ENCODE results near the gene SSBP4. TPM values are rescaled to one million over a fixed set of nuclear protein-coding genes. Genes with fewer than 3 reads are reported as not detected.
"Not testable (repeated sequence)": the region's sequence is repeated elsewhere in the genome, so short reads cannot be mapped to it uniquely, and the experiment has no call there.

Gene SSBP4
- total RNA-seq, 1 donor from 2014 or later = 233 TPM

DNA sequence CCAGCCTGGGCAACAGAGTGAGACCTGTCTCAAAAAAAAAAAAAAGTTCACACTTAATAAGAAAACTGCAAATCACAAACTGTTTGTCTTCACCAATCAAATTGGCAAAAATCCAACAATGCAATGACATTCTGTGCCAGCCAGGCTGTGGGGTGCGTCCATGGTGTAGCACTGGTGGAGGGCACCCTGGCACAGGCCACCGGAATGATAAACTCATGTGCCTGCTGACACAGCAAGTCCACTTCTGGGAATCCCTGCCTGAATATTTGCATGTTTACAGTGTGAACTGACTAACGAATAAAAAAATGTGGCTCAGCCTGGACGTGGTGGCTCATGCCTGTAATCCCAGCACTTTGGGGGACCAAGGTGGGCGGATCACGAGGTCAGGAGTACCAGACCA is 20.2 kb upstream of the SSBP4 start:
- DNase-seq (ENCODE audit: low spot score in 2 of 2) = no peak
- no peak overlapping the region for H3K27ac ChIP-seq
- H3K27me3 ChIP-seq = peaks cover 4% of the 10 kb centered on the region
- H3K36me3 ChIP-seq = no peaks in the 10 kb centered on the region
- H3K4me3 ChIP-seq = no peak overlapping the region
- intact Hi-C loops (cut with DNase I) = no loop called here
- TF ChIP-seq, protein P1, sequence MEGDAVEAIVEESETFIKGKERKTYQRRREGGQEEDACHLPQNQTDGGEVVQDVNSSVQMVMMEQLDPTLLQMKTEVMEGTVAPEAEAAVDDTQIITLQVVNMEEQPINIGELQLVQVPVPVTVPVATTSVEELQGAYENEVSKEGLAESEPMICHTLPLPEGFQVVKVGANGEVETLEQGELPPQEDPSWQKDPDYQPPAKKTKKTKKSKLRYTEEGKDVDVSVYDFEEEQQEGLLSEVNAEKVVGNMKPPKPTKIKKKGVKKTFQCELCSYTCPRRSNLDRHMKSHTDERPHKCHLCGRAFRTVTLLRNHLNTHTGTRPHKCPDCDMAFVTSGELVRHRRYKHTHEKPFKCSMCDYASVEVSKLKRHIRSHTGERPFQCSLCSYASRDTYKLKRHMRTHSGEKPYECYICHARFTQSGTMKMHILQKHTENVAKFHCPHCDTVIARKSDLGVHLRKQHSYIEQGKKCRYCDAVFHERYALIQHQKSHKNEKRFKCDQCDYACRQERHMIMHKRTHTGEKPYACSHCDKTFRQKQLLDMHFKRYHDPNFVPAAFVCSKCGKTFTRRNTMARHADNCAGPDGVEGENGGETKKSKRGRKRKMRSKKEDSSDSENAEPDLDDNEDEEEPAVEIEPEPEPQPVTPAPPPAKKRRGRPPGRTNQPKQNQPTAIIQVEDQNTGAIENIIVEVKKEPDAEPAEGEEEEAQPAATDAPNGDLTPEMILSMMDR (IDR thresholded peaks at IDR 0.05) = no peak
- H3K4me1 ChIP-seq = no peaks in the 10 kb centered on the region
- no peaks in the 10 kb centered on the region for H3K9me3 ChIP-seq

DNA sequence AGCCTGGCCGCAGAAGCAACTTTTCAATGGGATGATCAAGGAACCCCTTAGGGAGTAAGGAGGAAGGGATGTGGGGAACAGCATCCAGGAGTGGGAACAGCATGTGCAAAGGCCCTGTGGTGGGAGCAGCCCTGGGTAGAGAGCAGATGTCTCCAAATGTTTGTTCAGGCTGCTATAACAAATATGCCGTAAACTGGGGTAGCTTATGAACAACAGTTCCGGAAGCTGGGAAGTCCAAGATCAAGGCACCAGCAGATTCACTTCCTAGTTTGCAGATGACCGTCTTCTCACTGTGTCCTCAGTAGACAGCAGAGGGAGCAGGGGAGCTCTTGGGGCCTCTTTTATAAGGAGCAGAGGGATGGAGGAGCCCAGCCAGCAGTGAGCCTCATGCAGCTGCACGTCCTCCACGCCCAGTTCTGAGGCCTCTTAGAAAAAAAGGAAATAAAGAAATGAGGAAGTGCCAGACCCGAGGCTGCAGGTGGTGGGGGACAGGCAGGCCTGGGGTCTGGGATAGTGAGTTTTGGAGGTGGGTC is 17.6 kb upstream of the SSBP4 start:
- H3K27me3 ChIP-seq = peaks cover 4% of the 10 kb centered on the region
- H3K4me3 ChIP-seq = no peak overlapping the region
- peak in 1 of 2 donors; percentile 80 for DNase-seq (ENCODE audit: low spot score in 2 of 2)
- H3K9me3 ChIP-seq = no peaks in the 10 kb centered on the region
- H3K27ac ChIP-seq = no peak overlapping the region
- no peaks in the 10 kb centered on the region for H3K36me3 ChIP-seq
- TF ChIP-seq, protein P1 (IDR thresholded peaks at IDR 0.05) = no peak
- intact Hi-C loops (cut with DNase I) = loop anchor here (5.0 kb wide), 1 partner anchor 139 kb away; no protein-coding TSS in a partner anchor
- no peaks in the 10 kb centered on the region for H3K4me1 ChIP-seq

DNA sequence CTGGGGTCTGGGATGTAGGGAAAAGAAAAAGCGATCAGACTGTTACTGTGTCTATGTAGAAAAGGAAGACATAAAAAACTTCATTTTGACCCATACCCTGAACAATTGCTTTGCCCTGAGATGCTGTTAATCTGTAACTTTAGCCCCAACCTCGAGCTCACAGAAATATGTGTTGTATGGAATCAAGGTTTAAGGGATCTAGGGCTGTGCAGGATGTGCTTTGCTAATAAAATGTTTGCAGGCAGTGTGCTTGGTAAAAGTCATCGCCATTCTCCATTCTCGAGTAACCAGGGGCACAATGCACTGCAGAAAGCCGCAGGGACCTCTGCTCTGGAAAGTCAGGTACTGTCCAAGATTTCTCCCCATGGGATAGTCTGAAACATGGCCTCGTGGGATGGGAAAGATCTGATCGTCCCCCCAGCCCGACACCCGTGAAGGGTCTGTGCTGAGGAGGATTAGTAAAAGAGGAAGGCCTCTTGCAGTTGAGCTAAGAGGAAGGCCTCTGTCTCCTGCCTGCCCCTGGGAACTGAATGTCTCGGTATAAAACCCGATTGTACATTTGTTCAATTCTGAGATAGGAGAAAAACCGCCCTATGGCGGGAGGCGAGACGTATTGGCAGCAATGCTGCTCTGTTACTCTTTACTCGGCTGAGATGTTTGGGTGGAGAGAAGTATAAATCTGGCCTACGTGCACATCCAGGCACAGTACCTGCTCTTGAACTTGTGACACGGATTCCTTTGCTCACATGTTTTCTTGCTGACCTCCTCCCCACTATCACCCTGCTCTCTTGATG is 16.5 kb upstream of the SSBP4 start:
- H3K27me3 ChIP-seq; H3K4me3 ChIP-seq; H3K9me3 ChIP-seq; H3K4me1 ChIP-seq; H3K36me3 ChIP-seq; H3K27ac ChIP-seq; DNase-seq (ENCODE audit: low spot score in 2 of 2): not testable (repeated sequence)
- intact Hi-C loops (cut with DNase I) = loop anchor here (5.0 kb wide), 1 partner anchor 140 kb away; no protein-coding TSS in a partner anchor

DNA sequence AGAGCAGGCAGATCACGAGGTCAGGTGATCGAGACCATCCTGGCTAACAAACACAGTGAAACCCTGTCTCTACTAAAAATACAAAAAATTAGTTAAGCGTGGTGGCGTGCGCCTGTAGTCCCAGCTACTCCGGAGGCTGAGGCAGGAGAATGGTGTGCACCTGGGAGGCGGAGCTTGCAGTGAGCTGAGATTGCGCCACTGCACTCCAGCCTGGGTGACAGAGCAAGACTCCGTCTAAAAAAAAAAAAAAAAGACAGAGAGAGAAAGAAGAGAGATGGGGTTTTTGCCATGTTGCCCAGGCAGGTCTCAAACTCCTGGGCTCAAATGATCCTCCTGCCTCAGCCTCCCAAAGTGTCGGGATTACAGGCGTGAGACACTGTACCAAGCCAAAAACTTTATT is 13.4 kb upstream of the SSBP4 start:
- H3K4me1 ChIP-seq; H3K27ac ChIP-seq; H3K27me3 ChIP-seq; intact Hi-C loops (cut with DNase I); H3K9me3 ChIP-seq; H3K4me3 ChIP-seq; DNase-seq (ENCODE audit: low spot score in 2 of 2); H3K36me3 ChIP-seq: not testable (repeated sequence)

DNA sequence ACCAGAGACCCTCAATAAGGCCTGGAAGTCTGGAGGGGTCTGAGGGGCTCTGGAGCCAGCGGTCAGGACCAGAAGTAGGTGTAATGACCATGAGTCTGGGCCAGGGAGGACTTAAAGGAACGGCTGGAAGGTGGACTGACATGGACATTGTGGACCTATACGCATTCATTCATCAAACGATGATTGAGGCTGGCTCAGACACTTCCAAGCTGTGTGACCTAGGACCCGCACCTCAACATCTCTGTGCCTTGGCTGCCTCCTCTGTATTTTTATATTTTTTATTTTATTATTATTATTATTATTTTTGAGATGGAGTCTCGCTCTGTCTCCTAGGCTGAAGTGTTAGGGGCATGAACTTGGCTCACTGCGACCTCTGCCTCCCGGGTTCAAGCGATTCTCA is 12.4 kb upstream of the SSBP4 start:
- intact Hi-C loops (cut with DNase I) = no loop called here
- no peaks in the 10 kb centered on the region for H3K4me1 ChIP-seq
- TF ChIP-seq, protein P1 (IDR thresholded peaks at IDR 0.05) = no peak
- H3K4me3 ChIP-seq = no peak overlapping the region
- no peaks in the 10 kb centered on the region for H3K9me3 ChIP-seq
- DNase-seq (ENCODE audit: low spot score in 2 of 2) = no peak
- no peaks in the 10 kb centered on the region for H3K36me3 ChIP-seq
- no peaks in the 10 kb centered on the region for H3K27me3 ChIP-seq
- no peak overlapping the region for H3K27ac ChIP-seq

DNA sequence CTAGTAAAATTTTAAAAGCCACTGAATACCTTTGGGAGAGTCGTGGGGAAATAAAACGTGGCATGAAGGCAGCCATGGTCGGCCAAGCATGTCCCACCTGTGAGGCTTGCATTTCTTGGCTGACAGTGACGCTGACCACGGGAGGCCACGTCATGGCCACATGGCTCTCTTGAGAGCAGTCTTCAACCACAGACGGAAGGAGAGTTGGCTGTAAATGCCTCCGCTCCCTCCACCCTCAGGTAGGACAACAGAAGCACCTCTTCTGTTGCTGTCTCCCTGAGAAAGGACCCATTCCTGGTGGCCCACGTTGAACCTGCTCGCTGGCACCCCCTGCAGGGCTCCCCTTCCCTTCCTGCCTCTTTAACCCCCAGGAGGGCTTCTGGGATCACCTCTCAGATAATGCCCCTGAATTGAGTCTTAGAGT is 11.1 kb upstream of the SSBP4 start:
- Histone ChIP-seq H3K4me1 (no peaks in the 10 kb centered on the region), H3K27ac (no peak overlapping the region), H3K9me3 (no peaks in the 10 kb centered on the region), H3K4me3 (no peak overlapping the region), H3K27me3 (no peaks in the 10 kb centered on the region), H3K36me3 (no peaks in the 10 kb centered on the region)
- DNase-seq (ENCODE audit: low spot score in 2 of 2) = no peak
- TF ChIP-seq, protein P1 (IDR thresholded peaks at IDR 0.05) = peak in 1 of 3 experiments; percentile 33
- intact Hi-C loops (cut with DNase I) = no loop called here
